Neural cell (in vitro differentiated cells): ENCODE data around the gene SORL1-AS1.

Source experiments
- CTCF ChIP-seq: fragments of 450-650 bp; IDR thresholded peaks from 2 replicates; pipeline ENCODE4 v1.5.1; 2014; ENCODE audit warnings: antibody characterized with exemption, mild to moderate bottlenecking, moderate library complexity; ENCODE audit not compliant: poor library complexity, severe bottlenecking
- EZH2 ChIP-seq: fragments of 200-600, 300-800 bp; shearing (Covaris generic), sonication (generic); IDR thresholded peaks from 2 replicates; pipeline ENCODE4 v1.6.1; 2014; ENCODE audit warnings: antibody characterized with exemption, low read length, borderline replicate concordance, mild to moderate bottlenecking; ENCODE audit not compliant: insufficient read depth, poor library complexity, severe bottlenecking
- POLR2AphosphoS5 ChIP-seq: IDR thresholded peaks from 2 replicates; pipeline ENCODE4 v1.6.1; 2012
- RAD21 ChIP-seq: fragments of 450-650 bp; conservative IDR thresholded peaks from 2 replicates; pipeline ENCODE4 v1.6.1; 2014; ENCODE audit warnings: antibody characterized with exemption, mild to moderate bottlenecking, moderate library complexity
- REST ChIP-seq: IDR thresholded peaks from 2 replicates; pipeline ENCODE4 v1.6.1; 2012; ENCODE audit warnings: borderline replicate concordance
- SMC3 ChIP-seq: fragments of 450-650 bp; conservative IDR thresholded peaks from 2 replicates; pipeline ENCODE4 v1.6.1; 2014; ENCODE audit warnings: antibody characterized with exemption, mild to moderate bottlenecking, moderate library complexity; ENCODE audit not compliant: poor library complexity

GRCh38 chr11:121435551-121436511 is 16.9 kb downstream of the SORL1-AS1 start:
- TF ChIP-seq REST (no peak), CTCF (no peak), POLR2AphosphoS5 (no peak), EZH2 (no peak), RAD21 (no peak), SMC3 (no peak)
